AG04450 (cell line): ENCODE data around the gene TRIP4. TPM values are rescaled to one million over a fixed set of nuclear protein-coding genes. Genes with fewer than 3 reads are reported as not detected.

Source experiments
- CTCF ChIA-PET: fragments of 300-600, 350-600 bp; formaldehyde crosslinking; extraction: SDS; loops from one replicate; lab custom pipeline; 2022; ENCODE audit warnings: antibody characterized with exemption, inconsistent platforms; lab: Charles Lee
- POLR2A ChIA-PET: fragments of 350-600 bp; formaldehyde crosslinking; extraction: SDS; loops from one replicate; lab custom pipeline; 2021; ENCODE audit warnings: antibody characterized with exemption, inconsistent platforms; lab: Yijun Ruan, JAX
- DNase-seq: peaks from one replicate; pipeline ENCODE4 v3.0.0-alpha.2; 2011; ENCODE audit warnings: low read depth, low spot score
- H3K27ac ChIP-seq: one replicate; pipeline ENCODE4 v1.5.1; 2012; ENCODE audit warnings: low read depth, low read length, control low read depth
- H3K27me3 ChIP-seq: one replicate; pipeline ENCODE4 v1.6.0; 2012; ENCODE audit warnings: low read length; ENCODE audit not compliant: control insufficient read depth, insufficient read depth
- H3K4me3 ChIP-seq: 2 replicates; pipeline ENCODE4 v1.5.1; 2011; ENCODE audit warnings: mild to moderate bottlenecking, low read depth, low read length, control low read depth
- H3K9me3 ChIP-seq: 2 replicates; pipeline ENCODE4 v1.5.1; 2012; ENCODE audit warnings: low read length; ENCODE audit not compliant: control insufficient read depth, insufficient read depth
- polyA plus RNA-seq: library from polyadenylated mRNA; depleted of rRNA; stranded (reverse); fragments of >200 nt; gene quantifications from 2 replicates; pipeline ENCODE4 v1.2.3, GENCODE V29; 2011
- TF ChIP-seq, protein P1 (sequence below): IDR thresholded peaks from 2 replicates; pipeline ENCODE4 v1.5.1; 2011; ENCODE audit warnings: low read depth, low read length, control low read depth, inconsistent platforms

The TRIP4 gene
- polyA plus RNA-seq, 1 experiment: 28.0 TPM

DNA sequence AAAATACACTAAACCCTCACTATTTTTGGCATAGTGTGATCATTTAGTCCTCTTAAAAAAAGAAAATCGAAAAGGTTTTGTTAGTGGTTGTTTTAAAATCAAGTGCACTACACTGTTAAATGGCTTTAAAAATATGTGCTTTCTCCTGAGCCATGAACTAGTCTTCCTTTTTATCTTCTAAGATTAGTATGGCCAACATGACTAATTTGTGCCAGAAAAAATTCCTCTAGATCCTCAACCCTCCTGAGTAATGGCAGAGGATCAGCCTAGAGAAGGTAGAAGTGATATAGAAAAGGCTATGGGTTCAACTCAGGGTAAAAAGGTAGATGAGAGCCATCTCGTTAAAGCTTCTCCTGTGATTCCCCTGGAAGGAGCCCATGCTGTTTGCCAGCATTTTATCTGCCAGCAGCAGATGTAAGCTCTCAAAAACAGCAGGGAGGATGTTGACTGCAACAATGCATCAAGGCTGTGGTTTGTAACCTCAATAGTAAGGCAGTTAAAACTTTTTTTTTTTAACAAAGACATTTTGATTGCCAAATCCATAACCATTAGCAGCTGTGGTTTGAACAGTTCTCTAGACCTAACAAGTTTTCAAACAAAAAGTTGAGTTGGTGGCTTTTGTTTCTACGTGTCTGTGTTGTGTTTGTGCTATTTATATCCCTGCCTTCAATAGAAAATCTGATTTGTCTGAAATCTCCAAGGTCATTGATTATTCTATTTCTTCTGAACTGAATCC is 42.5 kb downstream of the TRIP4 start:
- Histone ChIP-seq H3K9me3 (no peaks in the 10 kb centered on the region), H3K27ac (peak overlapping the region; percentile 57), H3K27me3 (no peaks in the 10 kb centered on the region), H3K4me3 (no peak overlapping the region)
- CTCF ChIA-PET: interaction anchor here (0.6 to 1.3 kb wide), 4 partner anchors 165 to 415 kb away, joined by 3 to 5 read pairs (median 4); no protein-coding TSS in a partner anchor
- POLR2A ChIA-PET: interaction anchor here (0.7 to 1.4 kb wide), 4 partner anchors 43 to 253 kb away, joined by 3 to 4 read pairs (median 4); partner anchors contain the start of gene TRIP4
- peak; percentile 91 for DNase-seq
- TF ChIP-seq, protein P1, sequence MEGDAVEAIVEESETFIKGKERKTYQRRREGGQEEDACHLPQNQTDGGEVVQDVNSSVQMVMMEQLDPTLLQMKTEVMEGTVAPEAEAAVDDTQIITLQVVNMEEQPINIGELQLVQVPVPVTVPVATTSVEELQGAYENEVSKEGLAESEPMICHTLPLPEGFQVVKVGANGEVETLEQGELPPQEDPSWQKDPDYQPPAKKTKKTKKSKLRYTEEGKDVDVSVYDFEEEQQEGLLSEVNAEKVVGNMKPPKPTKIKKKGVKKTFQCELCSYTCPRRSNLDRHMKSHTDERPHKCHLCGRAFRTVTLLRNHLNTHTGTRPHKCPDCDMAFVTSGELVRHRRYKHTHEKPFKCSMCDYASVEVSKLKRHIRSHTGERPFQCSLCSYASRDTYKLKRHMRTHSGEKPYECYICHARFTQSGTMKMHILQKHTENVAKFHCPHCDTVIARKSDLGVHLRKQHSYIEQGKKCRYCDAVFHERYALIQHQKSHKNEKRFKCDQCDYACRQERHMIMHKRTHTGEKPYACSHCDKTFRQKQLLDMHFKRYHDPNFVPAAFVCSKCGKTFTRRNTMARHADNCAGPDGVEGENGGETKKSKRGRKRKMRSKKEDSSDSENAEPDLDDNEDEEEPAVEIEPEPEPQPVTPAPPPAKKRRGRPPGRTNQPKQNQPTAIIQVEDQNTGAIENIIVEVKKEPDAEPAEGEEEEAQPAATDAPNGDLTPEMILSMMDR: no peak

DNA sequence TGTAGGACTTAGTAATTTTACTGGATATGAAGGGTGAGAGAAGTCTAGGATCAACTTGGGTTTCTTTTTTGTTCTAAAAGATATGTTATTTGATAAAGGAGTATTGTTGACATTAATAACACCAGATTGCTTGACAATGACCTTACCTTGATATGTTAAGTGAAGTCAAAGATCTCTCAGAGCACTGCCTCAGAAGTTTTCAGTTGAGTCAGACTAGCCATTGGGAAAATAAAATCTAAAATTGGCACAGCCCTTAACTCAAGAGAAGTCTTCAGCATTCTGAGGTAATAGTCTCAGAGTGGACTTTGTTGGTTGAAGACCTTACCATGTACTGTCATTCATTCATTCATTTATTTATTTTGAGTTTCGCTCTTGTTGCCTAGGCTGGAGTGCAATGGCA is 50.3 kb downstream of the TRIP4 start:
- Histone ChIP-seq H3K4me3 (no peak overlapping the region), H3K27me3 (no peaks in the 10 kb centered on the region), H3K9me3 (no peaks in the 10 kb centered on the region), H3K27ac (no peak overlapping the region)
- ChIA-PET CTCF (interaction anchor here (0.7 kb wide), 1 partner anchor 140 kb away, joined by 6 read pairs; no protein-coding TSS in a partner anchor), POLR2A (interaction anchor here (0.6 kb wide), 1 partner anchor 85 kb away, joined by 4 read pairs; no protein-coding TSS in a partner anchor)
- DNase-seq: no peak
- TF ChIP-seq, protein P1: no peak

DNA sequence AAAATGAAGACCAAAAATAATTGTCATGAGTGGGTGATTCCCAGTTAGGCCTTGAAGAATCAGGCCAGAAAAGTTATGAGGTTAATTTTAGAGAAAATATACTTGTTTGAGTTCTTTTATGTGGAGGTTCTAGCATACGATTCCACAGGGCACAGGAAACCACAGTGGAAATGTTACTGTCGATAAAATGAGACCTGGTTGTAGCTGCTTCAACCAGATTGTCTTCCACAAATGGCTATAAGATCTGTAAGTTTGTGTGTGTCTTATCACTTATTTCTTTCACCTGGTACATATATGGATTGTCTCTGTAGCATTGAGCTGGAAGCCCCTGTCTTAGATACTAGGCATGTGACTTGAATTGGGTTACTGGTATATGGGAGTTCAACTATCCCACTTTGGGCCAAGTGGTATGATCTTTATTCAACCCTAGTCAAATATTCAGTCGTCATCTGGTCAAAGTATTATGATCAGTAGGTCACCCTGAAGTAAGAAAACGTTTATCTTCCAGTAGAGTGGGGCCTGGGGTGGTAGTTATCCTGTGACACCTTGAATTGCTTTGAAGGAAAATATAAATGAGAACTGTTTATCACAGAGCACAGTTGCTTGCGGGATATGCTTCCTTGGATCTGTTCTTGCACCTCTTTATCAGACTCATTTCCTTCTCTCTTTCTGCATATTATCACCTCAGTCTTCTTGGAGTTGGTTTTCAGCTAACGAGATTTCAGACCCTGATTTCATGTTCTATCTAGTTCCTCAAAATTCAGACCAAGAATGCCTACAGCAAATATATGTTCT is 51.2 kb downstream of the TRIP4 start:
- POLR2A ChIA-PET: no interaction called here
- CTCF ChIA-PET: no interaction called here

DNA sequence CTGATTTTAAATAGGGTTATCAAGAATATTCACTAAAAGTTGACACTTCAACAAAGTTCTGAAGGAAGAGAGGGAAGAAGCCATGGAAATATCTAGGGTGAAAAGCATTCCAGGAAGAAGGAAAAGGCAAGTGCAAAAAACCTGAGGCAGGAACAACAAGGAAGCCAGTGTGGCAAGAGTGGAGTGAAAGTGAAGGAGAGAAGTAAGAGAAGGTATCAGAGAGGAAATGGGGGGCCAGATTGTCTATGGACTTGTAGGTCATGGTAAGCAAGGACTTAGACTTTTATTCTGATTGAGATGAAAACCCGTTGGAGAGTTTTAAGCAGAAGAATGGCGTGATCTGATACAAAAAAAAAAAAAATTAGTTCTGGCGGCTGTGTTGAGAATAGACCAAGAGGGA is 54.2 kb downstream of the TRIP4 start:
- H3K9me3 ChIP-seq: no peaks in the 10 kb centered on the region
- no peaks in the 10 kb centered on the region for H3K27me3 ChIP-seq
- DNase-seq: no peak
- TF ChIP-seq, protein P1: no peak
- POLR2A ChIA-PET: no interaction called here
- H3K4me3 ChIP-seq: no peak overlapping the region
- H3K27ac ChIP-seq: no peak overlapping the region
- CTCF ChIA-PET: no interaction called here

More for the DNA sequence above, 51.2 kb downstream of the TRIP4 start:
- no peak for DNase-seq
- no peak overlapping the region for H3K4me3 ChIP-seq
- TF ChIP-seq, protein P1: no peak
- no peaks in the 10 kb centered on the region for H3K27me3 ChIP-seq
- no peaks in the 10 kb centered on the region for H3K9me3 ChIP-seq
- no peak overlapping the region for H3K27ac ChIP-seq
